ENCODE data around the gene CDSN.

The CDSN gene

DNA sequence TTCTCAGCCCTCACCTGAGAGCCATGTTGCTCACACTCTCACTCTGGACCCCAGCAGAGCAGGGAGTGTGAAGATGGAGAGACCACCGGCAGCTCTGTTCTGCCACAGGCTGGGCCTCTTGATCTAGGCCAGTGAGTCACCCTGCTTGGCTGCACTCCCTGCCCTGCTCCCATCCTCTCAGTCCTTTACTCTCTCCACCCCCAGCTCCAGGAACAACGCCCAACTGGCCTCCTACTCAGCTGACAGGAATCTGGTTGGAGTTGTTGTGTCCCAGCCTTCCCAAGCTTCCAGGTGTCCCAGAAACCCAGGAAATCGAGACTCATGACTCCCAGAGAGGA is 5.7 kb downstream of the CDSN start, which contains the start of gene PSORS1C1:
Gene PSORS1C1, plus strand, starts transcription at position 260 of the 338 bp plus-strand sequence. CDS start 14,833 bp downstream, outside the sequence.
- no peaks in the 10 kb centered on the region for H3K36me3 ChIP-seq (ENCODE audit: control insufficient read depth, insufficient read depth, low read length)
- peak within 1 kb of the TSS; percentile 32 for H3K9ac ChIP-seq (ENCODE audit: low read length)
- peaks cover 11% of the 10 kb centered on the region for H3K27me3 ChIP-seq (ENCODE audit: control insufficient read depth, insufficient read depth, low read length)
- H3K4me3 ChIP-seq (ENCODE audit: low read depth, low read length) = peak within 1 kb of the TSS; percentile 42; the same call in 1 of the 2 replicates
- H3K27ac ChIP-seq (ENCODE audit: low read depth, low read length) = no peak within 1 kb of the TSS; the same call in 1 of the 2 replicates
- peaks cover 43% of the 10 kb centered on the region for H3K4me1 ChIP-seq (ENCODE audit: control insufficient read depth, insufficient read depth, low read length)
- H3K9me3 ChIP-seq (ENCODE audit: control insufficient read depth, insufficient read depth, low read depth, low read length) = no peaks in the 10 kb centered on the region

DNA sequence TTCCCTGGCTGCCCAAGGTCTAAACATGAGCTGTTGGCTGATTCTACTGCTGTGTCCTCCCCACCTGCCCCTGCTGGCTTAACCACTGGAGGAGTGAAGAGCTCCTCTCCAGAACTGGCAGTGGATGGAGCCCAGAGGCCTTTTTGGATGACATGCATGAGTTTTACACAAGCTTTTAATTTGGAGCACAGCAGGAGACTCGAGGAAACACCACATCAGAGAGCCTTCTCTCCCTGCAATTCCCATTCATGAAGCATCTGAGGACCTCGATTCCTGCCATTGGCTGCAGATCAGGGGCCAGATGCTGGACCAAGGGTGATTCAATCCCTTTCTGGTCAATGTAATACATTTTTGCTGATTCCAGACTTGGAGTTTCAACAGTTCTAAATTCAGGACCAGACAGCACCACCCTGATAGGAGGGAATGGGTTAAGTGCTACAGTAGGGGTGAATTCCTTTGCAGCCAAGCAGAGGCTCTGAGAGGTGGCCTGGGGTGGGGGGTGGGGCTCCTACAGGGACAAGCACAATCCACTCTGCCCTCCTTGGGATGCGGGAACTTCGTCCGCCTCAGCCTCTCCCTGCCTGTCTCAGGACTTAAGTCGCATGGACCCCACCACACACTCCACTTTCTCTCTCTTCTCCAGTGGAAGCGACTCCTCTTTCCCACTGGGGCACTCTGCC is 6.2 kb downstream of the CDSN start:
- H3K27me3 ChIP-seq (ENCODE audit: control insufficient read depth, insufficient read depth, low read length) = peaks cover 11% of the 10 kb centered on the region
- peak overlapping the region; percentile 42; the same call in 1 of the 2 replicates for H3K4me3 ChIP-seq (ENCODE audit: low read depth, low read length)
- H3K27ac ChIP-seq (ENCODE audit: low read depth, low read length) = no peak overlapping the region; the same call in 1 of the 2 replicates
- no peaks in the 10 kb centered on the region for H3K9me3 ChIP-seq (ENCODE audit: control insufficient read depth, insufficient read depth, low read depth, low read length)
- peak overlapping the region; percentile 32 for H3K9ac ChIP-seq (ENCODE audit: low read length)
- H3K4me1 ChIP-seq (ENCODE audit: control insufficient read depth, insufficient read depth, low read length) = peaks cover 43% of the 10 kb centered on the region
- H3K36me3 ChIP-seq (ENCODE audit: control insufficient read depth, insufficient read depth, low read length) = no peaks in the 10 kb centered on the region

DNA sequence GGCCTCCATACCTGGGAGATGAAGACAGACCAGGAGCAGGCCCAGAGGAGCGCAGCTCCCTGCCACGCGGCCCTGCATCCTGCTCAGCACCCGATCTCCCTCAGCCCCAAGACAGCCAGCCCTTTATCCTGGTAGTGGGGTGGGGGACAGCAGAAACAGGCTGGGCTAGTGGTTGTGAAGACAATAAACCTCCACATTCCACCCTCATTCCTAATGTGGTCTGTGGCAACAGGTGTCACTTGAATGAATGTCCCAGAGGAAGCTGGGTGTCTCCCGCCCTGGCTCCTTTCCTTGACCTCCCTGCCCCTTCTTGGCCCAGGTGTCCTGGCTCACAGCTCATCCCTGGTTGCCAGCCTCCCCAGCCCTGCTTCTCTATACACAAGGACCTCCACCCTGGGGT is 7.8 kb downstream of the CDSN start, which contains the start of gene C6orf15:
Gene C6orf15, minus strand, starts transcription at position 98 of the 400 bp plus-strand sequence. Its CDS starts 20 bp downstream, at position 78.
- H3K4me3 ChIP-seq (ENCODE audit: low read depth, low read length) = no peak within 1 kb of the TSS
- H3K9me3 ChIP-seq (ENCODE audit: control insufficient read depth, insufficient read depth, low read depth, low read length) = no peaks in the 10 kb centered on the region
- no peaks in the 10 kb centered on the region for H3K36me3 ChIP-seq (ENCODE audit: control insufficient read depth, insufficient read depth, low read length)
- no peak within 1 kb of the TSS for H3K9ac ChIP-seq (ENCODE audit: low read length)
- peaks cover 11% of the 10 kb centered on the region for H3K27me3 ChIP-seq (ENCODE audit: control insufficient read depth, insufficient read depth, low read length)
- H3K27ac ChIP-seq (ENCODE audit: low read depth, low read length) = no peak within 1 kb of the TSS
- H3K4me1 ChIP-seq (ENCODE audit: control insufficient read depth, insufficient read depth, low read length) = peaks cover 43% of the 10 kb centered on the region

DNA sequence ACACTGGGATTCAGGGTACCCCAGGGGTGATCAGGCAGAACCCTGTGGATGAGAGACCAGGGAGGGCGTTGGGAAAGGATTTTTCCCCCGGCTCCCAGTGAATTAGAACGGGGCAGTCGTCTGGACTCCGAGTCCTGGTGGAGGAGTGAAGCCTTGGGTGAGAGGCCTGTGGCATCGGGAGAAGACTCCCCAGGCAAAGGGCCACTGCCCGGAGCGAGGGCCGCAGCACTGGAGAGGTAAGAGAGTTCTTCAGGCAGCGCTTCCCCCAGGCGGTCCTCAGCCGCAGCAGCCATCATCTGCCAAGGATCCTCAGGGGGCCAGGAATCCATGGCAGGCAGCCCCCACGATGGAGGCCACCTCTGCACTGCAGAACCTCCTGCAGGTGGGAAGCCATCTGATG is 8.5 kb downstream of the CDSN start:
- no peak overlapping the region for H3K9ac ChIP-seq (ENCODE audit: low read length)
- H3K9me3 ChIP-seq (ENCODE audit: control insufficient read depth, insufficient read depth, low read depth, low read length) = no peaks in the 10 kb centered on the region
- no peak overlapping the region for H3K4me3 ChIP-seq (ENCODE audit: low read depth, low read length)
- H3K4me1 ChIP-seq (ENCODE audit: control insufficient read depth, insufficient read depth, low read length) = peaks cover 38% of the 10 kb centered on the region
- H3K27ac ChIP-seq (ENCODE audit: low read depth, low read length) = no peak overlapping the region
- H3K27me3 ChIP-seq (ENCODE audit: control insufficient read depth, insufficient read depth, low read length) = peaks cover 11% of the 10 kb centered on the region
- H3K36me3 ChIP-seq (ENCODE audit: control insufficient read depth, insufficient read depth, low read length) = no peaks in the 10 kb centered on the region

DNA sequence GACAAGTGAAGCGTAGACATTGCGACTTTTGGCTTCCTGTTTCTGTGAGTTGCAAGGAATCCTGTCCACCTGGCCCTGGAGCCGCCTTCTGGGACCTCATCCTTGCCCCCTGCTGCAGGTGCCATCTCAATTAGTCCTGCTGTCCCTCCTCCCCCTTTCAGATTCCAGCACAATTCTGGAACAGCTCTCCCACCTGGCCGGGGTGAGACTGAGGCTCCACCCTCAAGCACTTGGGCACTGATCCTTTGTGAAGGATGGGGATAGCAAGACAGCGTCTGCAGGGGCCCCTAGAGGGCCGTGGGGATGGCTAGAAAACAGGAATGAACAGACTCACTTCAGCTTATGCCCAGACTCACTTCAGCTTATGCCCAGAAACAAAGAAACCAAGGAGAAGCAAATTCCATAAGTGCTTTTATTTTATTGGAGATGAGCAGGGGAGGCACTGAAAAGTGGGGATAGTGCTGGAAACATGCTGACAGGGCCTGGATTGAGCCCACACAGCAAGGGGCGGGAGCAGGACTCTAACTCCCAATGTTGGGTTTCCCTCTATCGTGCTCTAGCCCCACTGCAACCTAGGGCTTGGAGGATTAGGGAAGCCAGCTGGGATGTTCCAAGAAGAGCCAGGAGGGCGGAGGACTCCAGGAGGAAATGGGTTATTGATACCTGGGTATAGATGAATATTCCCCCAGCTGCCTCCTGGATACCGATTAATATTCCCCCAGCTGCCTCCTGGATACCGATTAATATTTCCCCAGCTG is 9.2 kb downstream of the CDSN start:
- Histone ChIP-seq H3K9ac (ENCODE audit: low read length) (no peak overlapping the region), H3K9me3 (ENCODE audit: control insufficient read depth, insufficient read depth, low read depth, low read length) (no peaks in the 10 kb centered on the region), H3K27me3 (ENCODE audit: control insufficient read depth, insufficient read depth, low read length) (peaks cover 11% of the 10 kb centered on the region)

DNA sequence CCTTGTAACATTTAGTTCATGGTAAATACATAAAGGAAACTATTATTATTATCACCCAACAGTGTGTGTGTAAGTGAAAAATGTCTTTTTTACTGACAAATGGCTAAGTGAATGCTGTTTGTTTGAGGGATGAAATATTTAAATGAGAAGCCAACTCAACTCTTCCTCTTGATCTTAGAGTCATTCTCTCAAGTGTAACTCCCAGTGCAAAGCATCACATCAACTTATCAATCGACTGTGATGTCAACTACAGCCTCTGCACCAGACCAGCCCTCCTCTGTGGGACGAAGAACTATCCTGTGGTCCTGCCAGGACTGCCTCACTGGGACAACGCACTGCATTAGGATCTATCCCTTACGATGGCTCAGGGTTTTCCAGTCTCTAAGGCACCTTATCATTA is 13.2 kb downstream of the CDSN start:
- no peak overlapping the region for H3K4me3 ChIP-seq (ENCODE audit: low read depth, low read length)
- no peak overlapping the region for H3K27ac ChIP-seq (ENCODE audit: low read depth, low read length)
- H3K9ac ChIP-seq (ENCODE audit: low read length) = no peak overlapping the region
- no peaks in the 10 kb centered on the region for H3K9me3 ChIP-seq (ENCODE audit: control insufficient read depth, insufficient read depth, low read depth, low read length)
- H3K4me1 ChIP-seq (ENCODE audit: control insufficient read depth, insufficient read depth, low read length) = peaks cover 16% of the 10 kb centered on the region
- no peaks in the 10 kb centered on the region for H3K36me3 ChIP-seq (ENCODE audit: control insufficient read depth, insufficient read depth, low read length)
- peaks cover 11% of the 10 kb centered on the region for H3K27me3 ChIP-seq (ENCODE audit: control insufficient read depth, insufficient read depth, low read length)

More for the DNA sequence above, 9.2 kb downstream of the CDSN start:
- no peaks in the 10 kb centered on the region for H3K36me3 ChIP-seq (ENCODE audit: control insufficient read depth, insufficient read depth, low read length)
- H3K27ac ChIP-seq (ENCODE audit: low read depth, low read length) = no peak overlapping the region
- no peak overlapping the region for H3K4me3 ChIP-seq (ENCODE audit: low read depth, low read length)
- H3K4me1 ChIP-seq (ENCODE audit: control insufficient read depth, insufficient read depth, low read length) = peaks cover 38% of the 10 kb centered on the region

DNA sequence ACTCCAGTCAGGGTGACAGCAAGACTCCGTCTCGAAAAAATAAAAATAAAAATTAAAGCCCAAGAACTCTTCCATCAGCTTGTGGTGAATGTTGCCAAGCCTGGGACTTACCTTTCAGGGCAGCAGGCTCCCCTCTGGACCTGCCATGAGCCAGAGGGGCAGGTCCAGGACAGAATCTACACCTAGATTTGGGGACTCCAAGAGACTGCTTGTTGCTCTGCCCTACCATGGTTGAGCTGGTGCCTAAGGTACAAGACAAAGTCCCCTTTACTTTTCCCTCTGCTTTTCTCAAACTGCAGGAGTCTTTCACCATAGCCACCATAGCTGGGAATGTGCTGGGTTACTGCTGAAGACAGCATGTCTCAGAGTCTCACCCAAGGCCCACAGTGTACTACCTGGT is 17.1 kb downstream of the CDSN start:
- Histone ChIP-seq H3K9me3 (ENCODE audit: control insufficient read depth, insufficient read depth, low read depth, low read length) (no peaks in the 10 kb centered on the region), H3K27ac (ENCODE audit: low read depth, low read length) (no peak overlapping the region), H3K36me3 (ENCODE audit: control insufficient read depth, insufficient read depth, low read length) (no peaks in the 10 kb centered on the region), H3K27me3 (ENCODE audit: control insufficient read depth, insufficient read depth, low read length) (no peaks in the 10 kb centered on the region), H3K4me1 (ENCODE audit: control insufficient read depth, insufficient read depth, low read length) (no peaks in the 10 kb centered on the region), H3K4me3 (ENCODE audit: low read depth, low read length) (no peak overlapping the region), H3K9ac (ENCODE audit: low read length) (no peak overlapping the region)

DNA sequence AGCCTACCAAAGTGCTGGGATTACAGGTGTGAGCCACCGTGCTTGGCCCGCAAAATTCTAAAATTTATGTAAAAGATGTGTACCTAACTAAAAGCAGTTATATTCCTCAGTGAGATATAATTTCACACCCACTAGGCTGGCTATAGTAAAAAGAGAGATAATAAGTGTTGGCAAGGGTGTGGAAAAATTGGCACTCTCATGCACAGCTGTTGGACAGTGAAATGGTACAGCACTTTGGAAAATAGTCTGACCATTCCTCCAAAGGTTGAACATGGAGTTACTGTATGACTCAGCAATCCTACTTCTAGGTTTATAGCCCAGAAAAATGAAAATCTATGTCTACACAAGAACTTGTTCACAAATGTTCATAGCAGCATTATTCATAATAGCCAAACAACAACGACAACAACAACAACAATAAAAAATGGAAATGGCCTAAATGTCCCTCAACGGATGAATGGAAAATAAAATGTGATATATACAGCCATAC is 21.8 kb downstream of the CDSN start:
- no peak overlapping the region for H3K4me3 ChIP-seq (ENCODE audit: low read depth, low read length)
- no peak overlapping the region for H3K27ac ChIP-seq (ENCODE audit: low read depth, low read length)
- H3K27me3 ChIP-seq (ENCODE audit: control insufficient read depth, insufficient read depth, low read length) = no peaks in the 10 kb centered on the region
- no peak overlapping the region for H3K9ac ChIP-seq (ENCODE audit: low read length)
- H3K36me3 ChIP-seq (ENCODE audit: control insufficient read depth, insufficient read depth, low read length) = no peaks in the 10 kb centered on the region
- H3K4me1 ChIP-seq (ENCODE audit: control insufficient read depth, insufficient read depth, low read length) = 0 out of 2 replicates have a peak, but pooled peaks cover 5% of the 10 kb centered on the region
- no peaks in the 10 kb centered on the region for H3K9me3 ChIP-seq (ENCODE audit: control insufficient read depth, insufficient read depth, low read depth, low read length)

DNA sequence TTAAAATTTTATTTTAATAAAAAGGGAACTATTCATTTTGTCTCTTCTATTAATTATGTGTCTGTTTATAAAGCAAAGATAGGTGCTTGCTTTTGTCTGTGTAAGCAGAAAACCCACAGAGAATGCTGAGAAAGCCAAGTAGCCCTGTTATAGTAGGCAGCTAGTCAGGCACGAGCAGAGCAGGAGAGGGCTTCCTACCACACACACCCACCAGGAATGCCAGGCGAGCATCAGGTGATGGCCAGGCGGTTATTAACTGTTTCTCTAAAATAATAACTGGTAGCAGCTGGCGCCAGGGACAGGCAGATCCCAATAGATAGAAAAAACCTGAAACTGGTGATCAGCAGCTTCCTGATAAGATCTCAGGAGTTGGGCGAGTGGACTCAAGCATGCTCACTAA is 23.6 kb downstream of the CDSN start:
- no peaks in the 10 kb centered on the region for H3K27me3 ChIP-seq (ENCODE audit: control insufficient read depth, insufficient read depth, low read length)
- H3K4me1 ChIP-seq (ENCODE audit: control insufficient read depth, insufficient read depth, low read length) = peaks cover 9% of the 10 kb centered on the region; the same call in 1 of the 2 replicates
- no peaks in the 10 kb centered on the region for H3K9me3 ChIP-seq (ENCODE audit: control insufficient read depth, insufficient read depth, low read depth, low read length)
- no peak overlapping the region for H3K27ac ChIP-seq (ENCODE audit: low read depth, low read length)
- H3K36me3 ChIP-seq (ENCODE audit: control insufficient read depth, insufficient read depth, low read length) = no peaks in the 10 kb centered on the region
- no peak overlapping the region for H3K9ac ChIP-seq (ENCODE audit: low read length)
- no peak overlapping the region for H3K4me3 ChIP-seq (ENCODE audit: low read depth, low read length)

DNA sequence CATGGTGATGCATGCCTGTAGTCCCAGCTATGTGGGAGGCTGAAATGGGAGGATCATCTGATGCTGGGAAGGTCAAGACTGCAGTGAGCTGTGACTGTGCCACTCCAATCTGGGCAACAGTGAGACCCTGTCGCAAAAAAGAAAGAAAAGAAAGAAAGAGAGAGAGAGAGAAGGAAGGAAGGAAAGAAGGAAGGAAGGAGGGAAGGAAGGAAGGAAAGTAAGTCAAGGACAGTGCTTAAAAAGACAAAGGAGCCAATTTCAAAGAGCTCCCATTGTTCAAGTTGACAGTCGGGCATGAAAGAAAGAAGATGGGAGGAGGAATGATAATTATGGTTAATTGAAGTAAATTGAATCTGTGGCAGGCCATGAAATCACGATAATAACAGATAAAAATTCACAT is 24.0 kb downstream of the CDSN start:
- H3K27me3 ChIP-seq (ENCODE audit: control insufficient read depth, insufficient read depth, low read length) = no peaks in the 10 kb centered on the region
- peaks cover 9% of the 10 kb centered on the region; the same call in 1 of the 2 replicates for H3K4me1 ChIP-seq (ENCODE audit: control insufficient read depth, insufficient read depth, low read length)
- H3K9ac ChIP-seq (ENCODE audit: low read length) = no peak overlapping the region
- H3K9me3 ChIP-seq (ENCODE audit: control insufficient read depth, insufficient read depth, low read depth, low read length) = no peaks in the 10 kb centered on the region
- no peaks in the 10 kb centered on the region for H3K36me3 ChIP-seq (ENCODE audit: control insufficient read depth, insufficient read depth, low read length)
- no peak overlapping the region for H3K27ac ChIP-seq (ENCODE audit: low read depth, low read length)
- no peak overlapping the region for H3K4me3 ChIP-seq (ENCODE audit: low read depth, low read length)

DNA sequence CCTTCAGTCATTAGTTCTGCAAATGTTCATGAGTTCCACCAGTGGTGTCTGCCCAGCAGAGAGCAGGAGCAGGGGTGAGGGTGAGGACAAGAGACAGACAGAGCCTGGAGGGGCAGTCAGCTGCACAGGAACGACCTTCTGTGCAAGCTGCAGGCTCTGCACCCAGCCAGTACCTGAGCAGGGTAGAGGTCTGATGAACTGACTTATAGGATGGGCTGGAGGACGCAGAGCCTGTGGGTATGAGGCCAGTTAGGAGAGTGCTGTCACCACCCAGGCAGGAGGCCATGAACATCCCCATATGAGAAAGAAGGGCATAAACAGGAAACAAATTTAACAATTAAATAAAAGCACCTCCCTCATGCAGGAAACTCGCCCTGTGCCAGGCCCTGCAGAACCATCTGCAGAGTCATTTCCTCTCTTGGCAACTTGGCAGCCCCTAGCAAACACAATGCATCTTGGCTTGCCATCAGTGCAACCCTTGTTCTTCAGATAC is 25.8 kb downstream of the CDSN start:
- Histone ChIP-seq H3K9ac (ENCODE audit: low read length) (no peak overlapping the region), H3K4me1 (ENCODE audit: control insufficient read depth, insufficient read depth, low read length) (peaks cover 9% of the 10 kb centered on the region; the same call in 1 of the 2 replicates), H3K27ac (ENCODE audit: low read depth, low read length) (no peak overlapping the region), H3K9me3 (ENCODE audit: control insufficient read depth, insufficient read depth, low read depth, low read length) (no peaks in the 10 kb centered on the region), H3K27me3 (ENCODE audit: control insufficient read depth, insufficient read depth, low read length) (no peaks in the 10 kb centered on the region), H3K36me3 (ENCODE audit: control insufficient read depth, insufficient read depth, low read length) (no peaks in the 10 kb centered on the region), H3K4me3 (ENCODE audit: low read depth, low read length) (no peak overlapping the region)

Measured in HUES6 (cell line).